Activated CD4-positive, alpha-beta T cell treated with anti-CD3 and anti-CD28 coated beads, Interleukin-2, amount 50 U/mL, for 4 hours (primary cell): ENCODE results near the gene SLC8A2.

Experiments
- DNase-seq, 2 experiments: peaks; one replicate each; pipeline ENCODE4 v3.0.0-alpha.2; 2020

The SLC8A2 gene

GRCh38 chr19:47471733-47472457 lies at the start of gene SLC8A2:
Gene SLC8A2, minus strand, starts transcription at chr19:47471893. Its CDS starts 5,490 bp downstream, at chr19:47466403.
- DNase-seq, result peak; percentile 44 to 58

GRCh38 chr19:47520839-47521238 lies 49.1 kb upstream of the SLC8A2 start:
- DNase-seq, result no peak

- no peak for DNase-seq
These were observed 48.7 kb upstream of the SLC8A2 start for GRCh38 chr19:47520343-47520806.

GRCh38 chr19:47518854-47519253 lies 47.2 kb upstream of the SLC8A2 start:
- DNase-seq, result no peak

- peak; percentile 23 to 29 for DNase-seq
These were observed 46.4 kb upstream of the SLC8A2 start for GRCh38 chr19:47518139-47518538.

GRCh38 chr19:47514869-47515588 lies 43.3 kb upstream of the SLC8A2 start, which contains the start of gene NAPA:
Gene NAPA, minus strand, starts transcription at chr19:47515063. Its CDS starts 123 bp downstream, at chr19:47514940.
- DNase-seq, result peak; percentile 100

GRCh38 chr19:47514151-47514868 lies 42.6 kb upstream of the SLC8A2 start:
- DNase-seq, result no peak

GRCh38 chr19:47512948-47513319 lies 41.2 kb upstream of the SLC8A2 start:
- DNase-seq, result no peak

- DNase-seq, result no peak
These were observed 40.7 kb upstream of the SLC8A2 start for GRCh38 chr19:47512183-47512947.

- DNase-seq, result no peak
These were observed 40.0 kb upstream of the SLC8A2 start for GRCh38 chr19:47511681-47512080.

- DNase-seq, result no peak
These were observed 39.4 kb upstream of the SLC8A2 start for GRCh38 chr19:47511128-47511517.

GRCh38 chr19:47510516-47511127 lies 38.9 kb upstream of the SLC8A2 start:
- no peak for DNase-seq

- no peak for DNase-seq
These were observed 38.3 kb upstream of the SLC8A2 start for GRCh38 chr19:47509973-47510372.

- no peak for DNase-seq
These were observed 37.6 kb upstream of the SLC8A2 start for GRCh38 chr19:47509170-47509847.

GRCh38 chr19:47508721-47509120 lies 37.0 kb upstream of the SLC8A2 start:
- no peak for DNase-seq

GRCh38 chr19:47507924-47508553 lies 36.3 kb upstream of the SLC8A2 start:
- no peak for DNase-seq

GRCh38 chr19:47507012-47507411 lies 35.3 kb upstream of the SLC8A2 start:
- DNase-seq, result no peak

- DNase-seq, result no peak
These were observed 34.8 kb upstream of the SLC8A2 start for GRCh38 chr19:47506459-47506858.

- no peak for DNase-seq
These were observed 33.8 kb upstream of the SLC8A2 start for GRCh38 chr19:47505506-47505905.

GRCh38 chr19:47503826-47504150 lies 32.1 kb upstream of the SLC8A2 start:
- no peak for DNase-seq

- DNase-seq, result no peak
These were observed 31.6 kb upstream of the SLC8A2 start for GRCh38 chr19:47503130-47503825.
